GM11168 (cell line): ENCODE results near the gene OR4N2.
"Not testable (repeated sequence)": the region's sequence is repeated elsewhere in the genome, so short reads cannot be mapped to it uniquely, and the experiment has no call there.

Experiments used
- in situ Hi-C: fragments of 300-500 bp; cut with MboI; formaldehyde crosslinking; loops from one replicate; pipeline ENCODE4 v1.12.0; 2022; ENCODE audit warnings: low sequenced_read_pairs; ENCODE audit not compliant: unreplicated experiment

OR4N2 gene

GRCh38 chr14:19803470-19803869 is at the start of gene OR4N2:
TSS of gene OR4N2 (plus strand) at chr14:19803770. CDS start at chr14:19827449, 23,679 bp downstream.
- in situ Hi-C loops: not testable (repeated sequence)

- in situ Hi-C loops: no loop called here
Measured at GRCh38 chr14:19754172-19754571, 49.4 kb upstream of the OR4N2 start.

- in situ Hi-C loops: not testable (repeated sequence)
Measured at GRCh38 chr14:19771491-19771890, 32.1 kb upstream of the OR4N2 start.

- in situ Hi-C loops: no loop called here
Measured at GRCh38 chr14:19771895-19772430, 31.6 kb upstream of the OR4N2 start.

- in situ Hi-C loops: not testable (repeated sequence)
Measured at GRCh38 chr14:19772454-19772853, 31.1 kb upstream of the OR4N2 start.

GRCh38 chr14:19773204-19773603 is 30.4 kb upstream of the OR4N2 start, which contains the start of gene OR4M1:
TSS of gene OR4M1 (plus strand) at chr14:19773504. CDS start at chr14:19780323, 6,819 bp downstream.
- in situ Hi-C loops: not testable (repeated sequence)

- in situ Hi-C loops: no loop called here
Measured at GRCh38 chr14:19775587-19775986, 28.0 kb upstream of the OR4N2 start.

GRCh38 chr14:19785848-19786247 is 17.7 kb upstream of the OR4N2 start:
- in situ Hi-C loops: not testable (repeated sequence)

- in situ Hi-C loops: not testable (repeated sequence)
Measured at GRCh38 chr14:19787318-19787717, 16.3 kb upstream of the OR4N2 start.

GRCh38 chr14:19788150-19788549 is 15.4 kb upstream of the OR4N2 start:
- in situ Hi-C loops: not testable (repeated sequence)

- in situ Hi-C loops: not testable (repeated sequence)
Measured at GRCh38 chr14:19796520-19797108, 7.0 kb upstream of the OR4N2 start.

- in situ Hi-C loops: no loop called here
Measured at GRCh38 chr14:19799880-19800279, 3.7 kb upstream of the OR4N2 start.

- in situ Hi-C loops: no loop called here
Measured at GRCh38 chr14:19800282-19801117, 3.1 kb upstream of the OR4N2 start.

GRCh38 chr14:19801118-19801464 is 2.5 kb upstream of the OR4N2 start:
- in situ Hi-C loops: no loop called here

- in situ Hi-C loops: not testable (repeated sequence)
Measured at GRCh38 chr14:19813171-19813920, 9.8 kb downstream of the OR4N2 start.

GRCh38 chr14:19819879-19820278 is 16.3 kb downstream of the OR4N2 start:
- in situ Hi-C loops: not testable (repeated sequence)

- in situ Hi-C loops: not testable (repeated sequence)
Measured at GRCh38 chr14:19821016-19821415, 17.4 kb downstream of the OR4N2 start.

- in situ Hi-C loops: no loop called here
Measured at GRCh38 chr14:19823178-19823577, 19.6 kb downstream of the OR4N2 start.

- in situ Hi-C loops: no loop called here
Measured at GRCh38 chr14:19823765-19824164, 20.2 kb downstream of the OR4N2 start.

GRCh38 chr14:19827626-19828244 is 24.2 kb downstream of the OR4N2 start:
- in situ Hi-C loops: not testable (repeated sequence)
